Mononuclear cell (primary cell): ENCODE data around the gene C6orf62. TPM values are rescaled to one million over a fixed set of nuclear protein-coding genes. Genes with fewer than 3 reads are reported as not detected.
"Not testable (repeated sequence)": the region's sequence is repeated elsewhere in the genome, so short reads cannot be mapped to it uniquely, and the experiment has no call there.

ENCODE experiments used
- H3K27me3 ChIP-seq: 2 replicates; pipeline ENCODE4 v1.6.0; 2011; ENCODE audit warnings: low read length, control low read depth; ENCODE audit not compliant: insufficient read depth
- H3K4me1 ChIP-seq: 2 replicates; pipeline ENCODE4 v1.5.1; 2011; ENCODE audit warnings: mild to moderate bottlenecking, low read length, control low read depth; ENCODE audit not compliant: insufficient read depth
- H3K4me3 ChIP-seq: 2 replicates; pipeline ENCODE4 v1.5.1; 2011; ENCODE audit warnings: mild to moderate bottlenecking, low read length, moderate library complexity
- H3K9me3 ChIP-seq: 2 replicates; pipeline ENCODE4 v1.5.1; 2011; ENCODE audit warnings: low read depth, mild to moderate bottlenecking, control low read depth, low read length
- total RNA-seq: library from RNA; depleted of rRNA; stranded (reverse); fragments of >200 nt; gene quantifications from one replicate; pipeline ENCODE4 v1.2.3, GENCODE V29; 2012

Gene C6orf62
- 81.6 TPM for total RNA-seq

DNA sequence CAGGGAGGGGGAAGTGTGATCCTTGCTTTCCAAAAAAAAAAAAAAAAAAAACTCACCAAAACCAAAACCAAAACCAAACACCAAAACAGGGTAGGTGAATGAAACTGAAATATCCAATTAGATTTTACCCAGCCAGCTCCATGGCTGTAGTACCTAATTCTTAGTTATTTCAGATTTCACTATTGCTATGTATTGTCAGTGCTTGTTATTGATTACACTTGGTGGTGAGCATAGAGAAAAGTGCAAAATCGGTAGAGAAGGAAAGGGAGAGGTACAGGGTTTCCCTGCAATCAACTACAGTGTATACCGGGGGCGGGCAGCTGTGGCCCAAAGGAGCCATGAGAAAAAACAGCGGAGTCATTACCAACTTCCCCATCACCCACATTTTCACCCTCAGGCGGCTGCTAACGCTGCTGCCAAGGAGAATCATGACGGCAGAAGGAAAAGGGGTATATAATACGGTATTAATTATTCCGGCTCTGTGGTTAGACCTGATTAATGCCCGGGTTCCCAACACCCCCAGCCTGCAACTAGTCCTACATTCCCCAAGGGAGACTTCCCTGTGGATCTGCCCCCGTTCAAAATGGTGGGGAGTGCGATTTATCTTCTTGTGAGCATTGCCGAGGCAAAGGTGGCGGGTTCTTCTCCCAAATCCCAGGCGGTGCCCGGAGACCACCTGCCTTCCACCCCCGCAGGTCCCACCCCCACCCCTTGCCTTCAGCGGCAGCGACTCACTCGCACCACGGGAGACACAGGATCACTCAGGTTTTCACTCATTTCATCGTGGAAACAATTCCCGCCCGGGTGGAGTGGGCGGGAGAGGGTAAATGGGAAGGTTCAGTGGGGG lies at the start of gene C6orf62:
TSS of gene C6orf62 (minus strand) at position 30 of the 847 bp plus-strand sequence. CDS start 486 bp downstream, outside the sequence.
- peak within 1 kb of the TSS; percentile 99 for H3K4me3 ChIP-seq
- peaks cover 54% of the 10 kb centered on the region for H3K4me1 ChIP-seq
- H3K27me3 ChIP-seq: no peaks in the 10 kb centered on the region
- no peaks in the 10 kb centered on the region for H3K9me3 ChIP-seq

- no peaks in the 10 kb centered on the region for H3K9me3 ChIP-seq
- no peak overlapping the region for H3K4me3 ChIP-seq
- H3K27me3 ChIP-seq: no peaks in the 10 kb centered on the region
- H3K4me1 ChIP-seq: no peaks in the 10 kb centered on the region
Observed at GRCh38 chr6:24768361-24768760, 49.4 kb upstream of the C6orf62 start.

GRCh38 chr6:24766680-24767462 lies 47.9 kb upstream of the C6orf62 start:
- no peak overlapping the region for H3K4me3 ChIP-seq
- no peaks in the 10 kb centered on the region for H3K9me3 ChIP-seq
- no peaks in the 10 kb centered on the region for H3K4me1 ChIP-seq
- no peaks in the 10 kb centered on the region for H3K27me3 ChIP-seq

- H3K9me3 ChIP-seq, H3K4me3 ChIP-seq: not testable (repeated sequence)
Observed at GRCh38 chr6:24765968-24766367, 47.0 kb upstream of the C6orf62 start.

DNA sequence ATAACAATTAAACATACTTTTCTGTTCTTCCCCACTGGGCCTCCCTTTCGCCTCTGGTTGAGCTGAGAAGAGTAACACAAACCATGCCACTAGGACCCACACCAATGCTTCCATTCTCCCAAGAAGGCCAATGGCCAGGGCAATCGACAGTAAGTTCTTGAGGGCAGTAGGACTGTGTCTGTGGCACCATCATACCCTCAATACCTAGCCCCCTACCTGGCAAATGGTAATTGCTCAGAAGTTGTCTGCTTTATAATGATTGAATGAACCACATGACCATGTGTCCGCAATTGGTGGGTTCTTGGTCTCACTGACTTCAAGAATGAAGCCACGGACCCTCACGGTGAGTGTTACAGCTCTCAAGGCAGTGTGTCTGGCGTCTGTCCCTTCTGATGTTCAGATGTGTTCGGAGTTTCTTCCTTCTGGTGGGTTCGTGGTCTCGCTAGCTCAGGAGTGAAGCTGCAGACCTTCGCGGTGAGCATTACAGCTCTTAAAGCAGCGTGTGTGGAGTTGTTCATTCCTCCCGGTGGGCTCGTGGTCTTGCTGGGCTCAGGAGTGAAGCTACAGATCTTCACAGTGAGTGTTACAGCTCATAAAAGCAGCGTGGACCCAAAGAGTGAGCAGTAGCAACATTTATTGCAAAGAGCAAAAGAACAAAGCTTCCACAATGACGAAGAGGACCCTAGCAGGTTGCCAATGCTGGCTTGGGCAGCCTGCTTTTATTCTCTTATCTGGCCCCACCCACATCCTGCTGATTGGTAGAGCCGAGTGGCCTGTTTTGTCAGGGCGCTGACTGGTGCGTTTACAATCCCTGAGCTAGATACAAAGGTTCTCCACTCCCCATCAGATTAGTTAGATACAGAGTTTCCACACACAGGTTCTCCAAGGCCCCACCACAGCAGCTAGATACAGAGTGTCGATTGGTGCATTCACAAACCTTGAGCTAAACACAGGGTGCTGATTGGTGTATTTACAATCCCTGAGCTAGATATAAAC lies 46.2 kb upstream of the C6orf62 start:
- H3K4me1 ChIP-seq: not testable (repeated sequence)

More at GRCh38 chr6:24765968-24766367, 47.0 kb upstream of the C6orf62 start:
- H3K27me3 ChIP-seq, H3K4me1 ChIP-seq: not testable (repeated sequence)

GRCh38 chr6:24763578-24763977 lies 44.6 kb upstream of the C6orf62 start:
- Histone ChIP-seq H3K9me3 (no peaks in the 10 kb centered on the region), H3K4me3 (no peak overlapping the region), H3K4me1 (no peaks in the 10 kb centered on the region), H3K27me3 (no peaks in the 10 kb centered on the region)

More for the DNA sequence above, 46.2 kb upstream of the C6orf62 start:
- not testable (repeated sequence) for H3K9me3 ChIP-seq, H3K4me3 ChIP-seq, H3K27me3 ChIP-seq

GRCh38 chr6:24761851-24762250 lies 42.9 kb upstream of the C6orf62 start:
- Histone ChIP-seq H3K27me3 (no peaks in the 10 kb centered on the region), H3K9me3 (no peaks in the 10 kb centered on the region), H3K4me1 (peaks cover 13% of the 10 kb centered on the region), H3K4me3 (no peak overlapping the region)

DNA sequence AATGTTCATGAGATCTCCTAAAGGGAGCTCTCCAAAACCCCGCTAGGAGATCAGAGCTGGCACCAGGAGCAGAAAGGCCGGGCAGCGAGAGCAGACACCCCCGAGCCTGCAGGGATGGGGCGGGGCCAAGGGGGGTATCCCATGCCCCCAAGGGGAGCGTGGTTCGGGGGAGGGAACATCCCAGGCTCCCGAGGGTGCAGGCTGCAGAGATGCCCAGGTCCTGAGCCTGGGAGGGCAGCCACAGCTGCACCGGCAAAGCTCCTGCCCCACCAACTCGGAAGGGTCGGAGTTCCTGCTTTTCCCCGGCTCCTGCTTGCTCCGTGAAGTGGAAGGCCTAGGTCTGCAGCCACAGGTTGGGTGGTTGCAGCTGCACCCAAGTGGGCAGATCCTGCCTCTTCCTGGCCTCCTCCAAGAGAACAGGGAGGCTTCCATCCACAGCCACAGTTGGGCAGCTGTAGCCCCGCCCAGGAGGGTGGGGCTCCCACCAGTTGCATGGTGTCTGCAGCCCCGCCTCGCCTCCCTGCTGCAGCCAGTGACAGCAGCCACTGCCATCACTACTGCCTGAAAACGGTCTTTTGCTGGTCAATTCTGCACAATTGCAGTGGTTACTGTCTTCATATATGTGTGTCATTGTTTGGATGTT lies 42.4 kb upstream of the C6orf62 start:
- no peaks in the 10 kb centered on the region for H3K9me3 ChIP-seq
- peaks cover 13% of the 10 kb centered on the region for H3K4me1 ChIP-seq
- no peak overlapping the region for H3K4me3 ChIP-seq
- H3K27me3 ChIP-seq: no peaks in the 10 kb centered on the region

GRCh38 chr6:24760210-24760609 lies 41.3 kb upstream of the C6orf62 start:
- H3K4me3 ChIP-seq: no peak overlapping the region
- no peaks in the 10 kb centered on the region for H3K9me3 ChIP-seq
- H3K27me3 ChIP-seq: no peaks in the 10 kb centered on the region
- H3K4me1 ChIP-seq: peaks cover 13% of the 10 kb centered on the region

DNA sequence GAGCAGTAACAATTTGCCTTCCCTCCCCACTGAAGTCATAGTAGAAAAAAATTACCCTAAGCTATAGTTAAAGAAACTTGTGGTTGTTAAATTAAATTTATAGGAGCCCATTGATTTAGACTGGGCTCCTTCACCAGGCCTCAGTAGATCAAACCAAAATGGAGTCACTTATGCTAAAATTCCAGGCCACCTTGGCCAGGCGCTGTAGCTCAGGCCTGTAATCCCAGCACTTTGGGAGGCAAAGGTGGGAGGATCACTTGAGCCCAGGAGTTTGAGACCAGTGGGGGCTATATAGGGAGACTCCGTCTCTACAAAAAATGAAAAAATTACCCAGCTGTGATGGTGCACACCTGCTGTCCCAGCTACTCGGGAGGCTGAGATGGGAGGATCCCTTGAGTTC lies 40.8 kb upstream of the C6orf62 start:
- no peaks in the 10 kb centered on the region for H3K27me3 ChIP-seq
- peaks cover 13% of the 10 kb centered on the region for H3K4me1 ChIP-seq
- no peak overlapping the region for H3K4me3 ChIP-seq
- H3K9me3 ChIP-seq: no peaks in the 10 kb centered on the region

DNA sequence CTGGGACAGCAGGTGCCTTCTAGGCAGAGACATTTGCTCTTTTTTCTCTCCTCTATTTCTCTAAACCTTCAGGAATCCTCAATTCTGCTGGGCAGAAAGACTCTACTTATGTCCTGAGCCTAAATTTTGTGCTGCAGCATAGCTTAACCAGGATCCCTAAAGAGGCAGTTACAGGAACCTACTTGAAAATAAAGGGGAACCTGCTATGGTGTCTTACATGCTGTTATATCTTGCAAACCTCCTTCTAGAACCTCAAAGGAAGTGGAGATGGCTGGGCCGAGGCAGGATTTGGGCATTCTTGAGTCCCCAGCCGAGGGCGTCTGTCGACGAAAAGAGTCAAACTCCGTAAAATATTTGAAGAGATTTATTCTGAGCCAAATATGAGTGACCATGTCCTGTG lies 38.7 kb upstream of the C6orf62 start:
- no peaks in the 10 kb centered on the region for H3K27me3 ChIP-seq
- peaks cover 13% of the 10 kb centered on the region for H3K4me1 ChIP-seq
- H3K4me3 ChIP-seq: no peak overlapping the region
- H3K9me3 ChIP-seq: no peaks in the 10 kb centered on the region

GRCh38 chr6:24755279-24755678 lies 36.3 kb upstream of the C6orf62 start:
- H3K4me3 ChIP-seq: no peak overlapping the region
- no peaks in the 10 kb centered on the region for H3K9me3 ChIP-seq
- H3K4me1 ChIP-seq: peaks cover 13% of the 10 kb centered on the region

GRCh38 chr6:24754378-24754777 lies 35.4 kb upstream of the C6orf62 start:
- H3K9me3 ChIP-seq, H3K27me3 ChIP-seq, H3K4me3 ChIP-seq: not testable (repeated sequence)
- peaks cover 17% of the 10 kb centered on the region for H3K4me1 ChIP-seq

More at GRCh38 chr6:24755279-24755678, 36.3 kb upstream of the C6orf62 start:
- no peaks in the 10 kb centered on the region for H3K27me3 ChIP-seq

GRCh38 chr6:24753545-24753944 lies 34.6 kb upstream of the C6orf62 start:
- no peaks in the 10 kb centered on the region for H3K9me3 ChIP-seq
- peaks cover 25% of the 10 kb centered on the region for H3K4me1 ChIP-seq
- no peak overlapping the region for H3K4me3 ChIP-seq
- H3K27me3 ChIP-seq: no peaks in the 10 kb centered on the region
